Measurements from ENCODE around the gene TMEM39B.

Gene TMEM39B

GRCh38 chr1:32099426-32099825 lies 26.7 kb downstream of the TMEM39B start:
- H3K9ac ChIP-seq (ENCODE audit: low read length): no peak overlapping the region
- H3K79me2 ChIP-seq (ENCODE audit: insufficient read depth, low read length): no peaks in the 10 kb centered on the region
- H2AFZ ChIP-seq (ENCODE audit: low read length): no peak overlapping the region
- no peaks in the 10 kb centered on the region for H3K4me1 ChIP-seq (ENCODE audit: insufficient read depth, low read length, severe bottlenecking)
- H3K9me3 ChIP-seq (ENCODE audit: low read length): no peaks in the 10 kb centered on the region
- no peaks in the 10 kb centered on the region for H3K27me3 ChIP-seq (ENCODE audit: insufficient read depth, low read length)
- no peak overlapping the region for H3K27ac ChIP-seq (ENCODE audit: low read depth, low read length, poor library complexity, severe bottlenecking)
- H3K4me2 ChIP-seq (ENCODE audit: low read length): no peak overlapping the region
- H3K36me3 ChIP-seq (ENCODE audit: insufficient read depth, low read length): peaks cover 60% of the 10 kb centered on the region
- no peaks in the 10 kb centered on the region for H3K9me2 ChIP-seq (ENCODE audit: low read depth, low read length)
- H3F3A ChIP-seq (ENCODE audit: insufficient read depth, low read length): no peaks in the 10 kb centered on the region
- no peaks in the 10 kb centered on the region for H4K20me1 ChIP-seq (ENCODE audit: insufficient read depth, low read length)
- TF ChIP-seq CTCF (IDR thresholded peaks at IDR 0.05; ENCODE audit: low read length) (no peak), EZH2 (IDR thresholded peaks at IDR 0.05; ENCODE audit: borderline replicate concordance, low read length) (no peak)
- no peak overlapping the region for H3K4me3 ChIP-seq (ENCODE audit: low read depth, low read length, poor library complexity, severe bottlenecking)

- Histone ChIP-seq H3K36me3 (ENCODE audit: insufficient read depth, low read length) (peaks cover 51% of the 10 kb centered on the region), H3K9me3 (ENCODE audit: low read length) (no peaks in the 10 kb centered on the region), H3K27me3 (ENCODE audit: insufficient read depth, low read length) (no peaks in the 10 kb centered on the region), H3K9me2 (ENCODE audit: low read depth, low read length) (no peaks in the 10 kb centered on the region), H4K20me1 (ENCODE audit: insufficient read depth, low read length) (no peaks in the 10 kb centered on the region), H3K9ac (ENCODE audit: low read length) (no peak overlapping the region), H3K27ac (ENCODE audit: low read depth, low read length, poor library complexity, severe bottlenecking) (no peak overlapping the region), H3K4me3 (ENCODE audit: low read depth, low read length, poor library complexity, severe bottlenecking) (no peak overlapping the region), H2AFZ (ENCODE audit: low read length) (no peak overlapping the region), H3K4me2 (ENCODE audit: low read length) (no peak overlapping the region), H3K4me1 (ENCODE audit: insufficient read depth, low read length, severe bottlenecking) (no peaks in the 10 kb centered on the region), H3K79me2 (ENCODE audit: insufficient read depth, low read length) (no peaks in the 10 kb centered on the region), H3F3A (ENCODE audit: insufficient read depth, low read length) (no peaks in the 10 kb centered on the region)
- TF ChIP-seq EZH2 (IDR thresholded peaks at IDR 0.05; ENCODE audit: borderline replicate concordance, low read length): no peak
- TF ChIP-seq CTCF (IDR thresholded peaks at IDR 0.05; ENCODE audit: low read length): no peak
Measured at GRCh38 chr1:32100359-32100758, 27.6 kb downstream of the TMEM39B start.

- H3K36me3 ChIP-seq (ENCODE audit: insufficient read depth, low read length): peaks cover 44% of the 10 kb centered on the region
- no peak overlapping the region for H2AFZ ChIP-seq (ENCODE audit: low read length)
- H3K9me2 ChIP-seq (ENCODE audit: low read depth, low read length): no peaks in the 10 kb centered on the region
- TF ChIP-seq EZH2 (IDR thresholded peaks at IDR 0.05; ENCODE audit: borderline replicate concordance, low read length) (no peak), CTCF (IDR thresholded peaks at IDR 0.05; ENCODE audit: low read length) (no peak)
- no peaks in the 10 kb centered on the region for H3K79me2 ChIP-seq (ENCODE audit: insufficient read depth, low read length)
- H4K20me1 ChIP-seq (ENCODE audit: insufficient read depth, low read length): no peaks in the 10 kb centered on the region
- H3K9ac ChIP-seq (ENCODE audit: low read length): no peak overlapping the region
- no peaks in the 10 kb centered on the region for H3K9me3 ChIP-seq (ENCODE audit: low read length)
- no peaks in the 10 kb centered on the region for H3K27me3 ChIP-seq (ENCODE audit: insufficient read depth, low read length)
- H3F3A ChIP-seq (ENCODE audit: insufficient read depth, low read length): no peaks in the 10 kb centered on the region
- no peak overlapping the region for H3K27ac ChIP-seq (ENCODE audit: low read depth, low read length, poor library complexity, severe bottlenecking)
- no peaks in the 10 kb centered on the region for H3K4me1 ChIP-seq (ENCODE audit: insufficient read depth, low read length, severe bottlenecking)
- no peak overlapping the region for H3K4me2 ChIP-seq (ENCODE audit: low read length)
- no peak overlapping the region for H3K4me3 ChIP-seq (ENCODE audit: low read depth, low read length, poor library complexity, severe bottlenecking)
Measured at GRCh38 chr1:32100807-32101708, 28.3 kb downstream of the TMEM39B start.
